ENCODE measurements around the gene EMP3. TPM values are rescaled to one million over a fixed set of nuclear protein-coding genes. Genes with fewer than 3 reads are reported as not detected.

EMP3 gene
- total and polyA plus RNA-seq, 2 experiments from 2014 or later: 6.0 to 25.1 TPM

DNA sequence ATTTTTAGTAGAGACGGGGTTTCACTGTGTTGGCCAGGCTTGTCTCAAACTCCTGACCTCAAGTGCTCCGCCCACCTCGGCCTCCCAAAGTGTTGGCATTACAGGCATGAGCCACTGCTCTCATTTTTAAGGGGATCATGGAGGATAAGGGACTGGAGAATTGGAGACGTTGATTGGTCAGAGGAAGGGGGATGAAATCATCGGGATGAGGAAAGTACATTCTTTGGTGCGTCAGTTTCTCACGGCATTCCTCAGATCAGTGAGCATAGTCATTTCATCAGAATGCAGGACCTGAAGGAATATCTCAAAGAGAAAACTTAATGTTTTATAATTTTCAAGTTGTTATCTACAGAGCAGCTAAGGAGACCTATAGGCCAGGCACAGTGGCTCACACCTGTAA, 41.4 kb upstream of the EMP3 start (continued):
- TF ChIP-seq, protein P1, sequence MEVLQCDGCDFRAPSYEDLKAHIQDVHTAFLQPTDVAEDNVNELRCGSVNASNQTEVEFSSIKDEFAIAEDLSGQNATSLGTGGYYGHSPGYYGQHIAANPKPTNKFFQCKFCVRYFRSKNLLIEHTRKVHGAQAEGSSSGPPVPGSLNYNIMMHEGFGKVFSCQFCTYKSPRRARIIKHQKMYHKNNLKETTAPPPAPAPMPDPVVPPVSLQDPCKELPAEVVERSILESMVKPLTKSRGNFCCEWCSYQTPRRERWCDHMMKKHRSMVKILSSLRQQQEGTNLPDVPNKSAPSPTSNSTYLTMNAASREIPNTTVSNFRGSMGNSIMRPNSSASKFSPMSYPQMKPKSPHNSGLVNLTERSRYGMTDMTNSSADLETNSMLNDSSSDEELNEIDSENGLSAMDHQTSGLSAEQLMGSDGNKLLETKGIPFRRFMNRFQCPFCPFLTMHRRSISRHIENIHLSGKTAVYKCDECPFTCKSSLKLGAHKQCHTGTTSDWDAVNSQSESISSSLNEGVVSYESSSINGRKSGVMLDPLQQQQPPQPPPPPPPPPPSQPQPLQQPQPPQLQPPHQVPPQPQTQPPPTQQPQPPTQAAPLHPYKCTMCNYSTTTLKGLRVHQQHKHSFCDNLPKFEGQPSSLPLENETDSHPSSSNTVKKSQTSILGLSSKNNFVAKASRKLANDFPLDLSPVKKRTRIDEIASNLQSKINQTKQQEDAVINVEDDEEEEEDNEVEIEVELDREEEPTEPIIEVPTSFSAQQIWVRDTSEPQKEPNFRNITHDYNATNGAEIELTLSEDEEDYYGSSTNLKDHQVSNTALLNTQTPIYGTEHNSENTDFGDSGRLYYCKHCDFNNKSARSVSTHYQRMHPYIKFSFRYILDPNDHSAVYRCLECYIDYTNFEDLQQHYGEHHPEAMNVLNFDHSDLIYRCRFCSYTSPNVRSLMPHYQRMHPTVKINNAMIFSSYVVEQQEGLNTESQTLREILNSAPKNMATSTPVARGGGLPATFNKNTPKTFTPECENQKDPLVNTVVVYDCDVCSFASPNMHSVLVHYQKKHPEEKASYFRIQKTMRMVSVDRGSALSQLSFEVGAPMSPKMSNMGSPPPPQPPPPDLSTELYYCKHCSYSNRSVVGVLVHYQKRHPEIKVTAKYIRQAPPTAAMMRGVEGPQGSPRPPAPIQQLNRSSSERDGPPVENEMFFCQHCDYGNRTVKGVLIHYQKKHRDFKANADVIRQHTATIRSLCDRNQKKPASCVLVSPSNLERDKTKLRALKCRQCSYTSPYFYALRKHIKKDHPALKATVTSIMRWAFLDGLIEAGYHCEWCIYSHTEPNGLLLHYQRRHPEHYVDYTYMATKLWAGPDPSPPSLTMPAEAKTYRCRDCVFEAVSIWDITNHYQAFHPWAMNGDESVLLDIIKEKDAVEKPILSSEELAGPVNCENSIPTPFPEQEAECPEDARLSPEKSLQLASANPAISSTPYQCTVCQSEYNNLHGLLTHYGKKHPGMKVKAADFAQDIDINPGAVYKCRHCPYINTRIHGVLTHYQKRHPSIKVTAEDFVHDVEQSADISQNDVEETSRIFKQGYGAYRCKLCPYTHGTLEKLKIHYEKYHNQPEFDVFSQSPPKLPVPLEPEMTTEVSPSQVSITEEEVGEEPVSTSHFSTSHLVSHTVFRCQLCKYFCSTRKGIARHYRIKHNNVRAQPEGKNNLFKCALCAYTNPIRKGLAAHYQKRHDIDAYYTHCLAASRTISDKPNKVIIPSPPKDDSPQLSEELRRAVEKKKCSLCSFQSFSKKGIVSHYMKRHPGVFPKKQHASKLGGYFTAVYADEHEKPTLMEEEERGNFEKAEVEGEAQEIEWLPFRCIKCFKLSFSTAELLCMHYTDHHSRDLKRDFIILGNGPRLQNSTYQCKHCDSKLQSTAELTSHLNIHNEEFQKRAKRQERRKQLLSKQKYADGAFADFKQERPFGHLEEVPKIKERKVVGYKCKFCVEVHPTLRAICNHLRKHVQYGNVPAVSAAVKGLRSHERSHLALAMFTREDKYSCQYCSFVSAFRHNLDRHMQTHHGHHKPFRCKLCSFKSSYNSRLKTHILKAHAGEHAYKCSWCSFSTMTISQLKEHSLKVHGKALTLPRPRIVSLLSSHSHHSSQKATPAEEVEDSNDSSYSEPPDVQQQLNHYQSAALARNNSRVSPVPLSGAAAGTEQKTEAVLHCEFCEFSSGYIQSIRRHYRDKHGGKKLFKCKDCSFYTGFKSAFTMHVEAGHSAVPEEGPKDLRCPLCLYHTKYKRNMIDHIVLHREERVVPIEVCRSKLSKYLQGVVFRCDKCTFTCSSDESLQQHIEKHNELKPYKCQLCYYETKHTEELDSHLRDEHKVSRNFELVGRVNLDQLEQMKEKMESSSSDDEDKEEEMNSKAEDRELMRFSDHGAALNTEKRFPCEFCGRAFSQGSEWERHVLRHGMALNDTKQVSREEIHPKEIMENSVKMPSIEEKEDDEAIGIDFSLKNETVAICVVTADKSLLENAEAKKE (CRISPR knock-in tag; IDR thresholded peaks at IDR 0.05): no peak
- TF ChIP-seq POLR2AphosphoS5 (IDR thresholded peaks at IDR 0.05; ENCODE audit: low read depth): no peak
- TF ChIP-seq, protein P2, sequence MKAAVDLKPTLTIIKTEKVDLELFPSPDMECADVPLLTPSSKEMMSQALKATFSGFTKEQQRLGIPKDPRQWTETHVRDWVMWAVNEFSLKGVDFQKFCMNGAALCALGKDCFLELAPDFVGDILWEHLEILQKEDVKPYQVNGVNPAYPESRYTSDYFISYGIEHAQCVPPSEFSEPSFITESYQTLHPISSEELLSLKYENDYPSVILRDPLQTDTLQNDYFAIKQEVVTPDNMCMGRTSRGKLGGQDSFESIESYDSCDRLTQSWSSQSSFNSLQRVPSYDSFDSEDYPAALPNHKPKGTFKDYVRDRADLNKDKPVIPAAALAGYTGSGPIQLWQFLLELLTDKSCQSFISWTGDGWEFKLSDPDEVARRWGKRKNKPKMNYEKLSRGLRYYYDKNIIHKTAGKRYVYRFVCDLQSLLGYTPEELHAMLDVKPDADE (IDR thresholded peaks at IDR 0.05): no peak
- no peak for TF ChIP-seq CREB1 (CRISPR knock-in tag; IDR thresholded peaks at IDR 0.05; ENCODE audit: low read depth)
- no peak for TF ChIP-seq STAT1 (IDR thresholded peaks at IDR 0.05; ENCODE audit: unreplicated experiment)

DNA sequence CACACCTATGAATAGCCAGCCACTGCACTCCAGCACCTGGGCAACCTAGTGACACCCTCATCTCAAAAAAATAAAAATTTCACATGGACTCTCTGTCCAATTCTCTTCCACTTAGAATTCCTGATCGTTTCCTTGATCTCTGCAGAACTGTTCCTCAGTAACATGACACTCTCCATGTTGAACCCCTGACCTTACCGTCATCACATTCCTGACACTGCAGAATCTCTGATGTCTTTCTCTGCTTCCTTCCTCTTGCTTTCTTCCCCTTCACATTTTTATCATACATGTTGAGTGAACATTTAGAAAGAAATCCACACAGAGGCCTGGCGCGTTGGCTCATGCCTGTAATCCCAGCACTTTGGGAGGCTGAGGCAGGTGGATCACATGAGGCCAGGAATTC, 40.5 kb upstream of the EMP3 start:
- H3K36me3 ChIP-seq (ENCODE audit: insufficient read depth): peaks cover 43% of the 10 kb centered on the region
- Mint-ChIP-seq H3K27me3 (ENCODE audit: insufficient read depth, low read depth, poor library complexity) (peaks cover 4% of the 10 kb centered on the region), H3K4me3 (no peak overlapping the region), H3K4me1 (peaks cover 9% of the 10 kb centered on the region; the same call in 2 of the 3 replicates), H3K9me3 (peaks cover 7% of the 10 kb centered on the region), H3K36me3 (ENCODE audit: low read depth) (peaks cover 85% of the 10 kb centered on the region), H3K27ac (no peak overlapping the region)
- H3K4me3 ChIP-seq: no peak overlapping the region
- no peaks in the 10 kb centered on the region for H3K9me2 ChIP-seq (ENCODE audit: insufficient read depth)
- DNase-seq (ENCODE audit: low spot score): no peak
- H3K27ac ChIP-seq (ENCODE audit: low read depth): no peak overlapping the region
- no peak overlapping the region for H2AFZ ChIP-seq
- H3K4me2 ChIP-seq: no peak overlapping the region
- H3K4me1 ChIP-seq (ENCODE audit: insufficient read depth): peaks cover 8% of the 10 kb centered on the region; the same call in 1 of the 2 replicates
- H3K79me2 ChIP-seq (replicated peaks; ENCODE audit: insufficient read depth): 0 out of 2 replicates have a peak, but pooled peaks cover 5% of the 10 kb centered on the region
- H3F3A ChIP-seq (replicated peaks; ENCODE audit: low read depth): peaks cover 17% of the 10 kb centered on the region; the same call in 1 of the 2 replicates
- H3K27me3 ChIP-seq (ENCODE audit: insufficient read depth): no peaks in the 10 kb centered on the region
- no peak for ATAC-seq
- peaks cover 10% of the 10 kb centered on the region; the same call in 1 of the 2 replicates for H4K20me1 ChIP-seq (replicated peaks; ENCODE audit: insufficient read depth)
- TF ChIP-seq CREB1 (CRISPR knock-in tag; IDR thresholded peaks at IDR 0.05; ENCODE audit: low read depth): no peak
- no peak for TF ChIP-seq ZNF331 (CRISPR knock-in tag; IDR thresholded peaks at IDR 0.05; ENCODE audit: low read depth)
- no peak for TF ChIP-seq EZH2phosphoT487 (IDR thresholded peaks at IDR 0.05; ENCODE audit: unreplicated experiment)
- TF ChIP-seq, protein P3, sequence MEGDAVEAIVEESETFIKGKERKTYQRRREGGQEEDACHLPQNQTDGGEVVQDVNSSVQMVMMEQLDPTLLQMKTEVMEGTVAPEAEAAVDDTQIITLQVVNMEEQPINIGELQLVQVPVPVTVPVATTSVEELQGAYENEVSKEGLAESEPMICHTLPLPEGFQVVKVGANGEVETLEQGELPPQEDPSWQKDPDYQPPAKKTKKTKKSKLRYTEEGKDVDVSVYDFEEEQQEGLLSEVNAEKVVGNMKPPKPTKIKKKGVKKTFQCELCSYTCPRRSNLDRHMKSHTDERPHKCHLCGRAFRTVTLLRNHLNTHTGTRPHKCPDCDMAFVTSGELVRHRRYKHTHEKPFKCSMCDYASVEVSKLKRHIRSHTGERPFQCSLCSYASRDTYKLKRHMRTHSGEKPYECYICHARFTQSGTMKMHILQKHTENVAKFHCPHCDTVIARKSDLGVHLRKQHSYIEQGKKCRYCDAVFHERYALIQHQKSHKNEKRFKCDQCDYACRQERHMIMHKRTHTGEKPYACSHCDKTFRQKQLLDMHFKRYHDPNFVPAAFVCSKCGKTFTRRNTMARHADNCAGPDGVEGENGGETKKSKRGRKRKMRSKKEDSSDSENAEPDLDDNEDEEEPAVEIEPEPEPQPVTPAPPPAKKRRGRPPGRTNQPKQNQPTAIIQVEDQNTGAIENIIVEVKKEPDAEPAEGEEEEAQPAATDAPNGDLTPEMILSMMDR (conservative IDR thresholded peaks at IDR 0.05; ENCODE audit: low read depth in 2 of 2): no peak
- TF ChIP-seq EZH2 (IDR thresholded peaks at IDR 0.05; ENCODE audit: low read depth, unreplicated experiment): no peak
- TF ChIP-seq, protein P4, sequence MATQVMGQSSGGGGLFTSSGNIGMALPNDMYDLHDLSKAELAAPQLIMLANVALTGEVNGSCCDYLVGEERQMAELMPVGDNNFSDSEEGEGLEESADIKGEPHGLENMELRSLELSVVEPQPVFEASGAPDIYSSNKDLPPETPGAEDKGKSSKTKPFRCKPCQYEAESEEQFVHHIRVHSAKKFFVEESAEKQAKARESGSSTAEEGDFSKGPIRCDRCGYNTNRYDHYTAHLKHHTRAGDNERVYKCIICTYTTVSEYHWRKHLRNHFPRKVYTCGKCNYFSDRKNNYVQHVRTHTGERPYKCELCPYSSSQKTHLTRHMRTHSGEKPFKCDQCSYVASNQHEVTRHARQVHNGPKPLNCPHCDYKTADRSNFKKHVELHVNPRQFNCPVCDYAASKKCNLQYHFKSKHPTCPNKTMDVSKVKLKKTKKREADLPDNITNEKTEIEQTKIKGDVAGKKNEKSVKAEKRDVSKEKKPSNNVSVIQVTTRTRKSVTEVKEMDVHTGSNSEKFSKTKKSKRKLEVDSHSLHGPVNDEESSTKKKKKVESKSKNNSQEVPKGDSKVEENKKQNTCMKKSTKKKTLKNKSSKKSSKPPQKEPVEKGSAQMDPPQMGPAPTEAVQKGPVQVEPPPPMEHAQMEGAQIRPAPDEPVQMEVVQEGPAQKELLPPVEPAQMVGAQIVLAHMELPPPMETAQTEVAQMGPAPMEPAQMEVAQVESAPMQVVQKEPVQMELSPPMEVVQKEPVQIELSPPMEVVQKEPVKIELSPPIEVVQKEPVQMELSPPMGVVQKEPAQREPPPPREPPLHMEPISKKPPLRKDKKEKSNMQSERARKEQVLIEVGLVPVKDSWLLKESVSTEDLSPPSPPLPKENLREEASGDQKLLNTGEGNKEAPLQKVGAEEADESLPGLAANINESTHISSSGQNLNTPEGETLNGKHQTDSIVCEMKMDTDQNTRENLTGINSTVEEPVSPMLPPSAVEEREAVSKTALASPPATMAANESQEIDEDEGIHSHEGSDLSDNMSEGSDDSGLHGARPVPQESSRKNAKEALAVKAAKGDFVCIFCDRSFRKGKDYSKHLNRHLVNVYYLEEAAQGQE (IDR thresholded peaks at IDR 0.05; ENCODE audit: unreplicated experiment): no peak
- TF ChIP-seq STAT1 (IDR thresholded peaks at IDR 0.05; ENCODE audit: unreplicated experiment): no peak
- TF ChIP-seq ZNF114 (CRISPR knock-in tag; IDR thresholded peaks at IDR 0.05): no peak

Data from GM23338 (cell line).